ENCODE data around the gene PMP22.

DNA sequence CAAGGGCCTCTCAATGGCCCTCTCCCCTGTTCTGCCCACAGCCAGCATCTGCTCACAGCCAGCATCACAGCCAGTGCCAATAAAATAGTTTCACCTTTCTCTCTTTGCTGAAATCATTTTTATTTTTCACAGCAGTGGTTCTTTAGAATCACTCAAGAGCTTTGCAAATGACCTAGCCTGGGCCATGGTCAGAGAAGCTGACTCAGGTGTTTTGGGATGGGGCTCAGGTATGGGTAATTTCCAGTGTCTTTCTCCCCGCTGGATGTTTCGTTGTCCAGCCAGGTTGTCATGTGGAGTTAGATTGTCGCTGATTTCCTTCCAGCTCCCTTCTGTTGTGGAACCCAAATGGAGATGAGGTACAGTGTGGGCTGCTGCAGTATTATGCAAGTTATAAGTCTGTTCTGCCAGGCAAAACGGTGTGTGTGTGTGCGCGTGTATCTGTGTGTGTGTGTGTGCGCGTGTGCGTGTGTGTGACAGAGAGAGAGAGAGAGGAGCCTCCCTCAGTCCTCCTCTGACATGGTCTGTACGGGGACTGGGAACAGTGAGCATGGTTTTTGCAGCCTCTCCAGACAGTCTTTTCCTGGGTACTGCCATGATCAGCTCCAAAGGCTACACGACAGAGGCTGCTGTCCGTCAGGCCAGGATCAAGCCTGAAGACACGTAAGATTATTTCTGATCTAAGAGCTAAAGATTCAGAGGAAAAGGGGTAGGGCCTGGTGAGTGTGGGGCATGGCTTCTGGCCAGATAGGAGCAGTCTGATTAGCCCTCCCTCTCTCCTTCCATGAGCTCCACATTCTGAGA, 1.4 kb upstream of the PMP22 start:
- TF ChIP-seq, protein P1, sequence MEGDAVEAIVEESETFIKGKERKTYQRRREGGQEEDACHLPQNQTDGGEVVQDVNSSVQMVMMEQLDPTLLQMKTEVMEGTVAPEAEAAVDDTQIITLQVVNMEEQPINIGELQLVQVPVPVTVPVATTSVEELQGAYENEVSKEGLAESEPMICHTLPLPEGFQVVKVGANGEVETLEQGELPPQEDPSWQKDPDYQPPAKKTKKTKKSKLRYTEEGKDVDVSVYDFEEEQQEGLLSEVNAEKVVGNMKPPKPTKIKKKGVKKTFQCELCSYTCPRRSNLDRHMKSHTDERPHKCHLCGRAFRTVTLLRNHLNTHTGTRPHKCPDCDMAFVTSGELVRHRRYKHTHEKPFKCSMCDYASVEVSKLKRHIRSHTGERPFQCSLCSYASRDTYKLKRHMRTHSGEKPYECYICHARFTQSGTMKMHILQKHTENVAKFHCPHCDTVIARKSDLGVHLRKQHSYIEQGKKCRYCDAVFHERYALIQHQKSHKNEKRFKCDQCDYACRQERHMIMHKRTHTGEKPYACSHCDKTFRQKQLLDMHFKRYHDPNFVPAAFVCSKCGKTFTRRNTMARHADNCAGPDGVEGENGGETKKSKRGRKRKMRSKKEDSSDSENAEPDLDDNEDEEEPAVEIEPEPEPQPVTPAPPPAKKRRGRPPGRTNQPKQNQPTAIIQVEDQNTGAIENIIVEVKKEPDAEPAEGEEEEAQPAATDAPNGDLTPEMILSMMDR (conservative IDR thresholded peaks at IDR 0.05), result no peak
- TF ChIP-seq EZH2 (IDR thresholded peaks at IDR 0.05; ENCODE audit: low read depth), result no peak

Measured in PC-9 (cell line).